ENCODE data around the gene KRT13.

Gene KRT13

DNA sequence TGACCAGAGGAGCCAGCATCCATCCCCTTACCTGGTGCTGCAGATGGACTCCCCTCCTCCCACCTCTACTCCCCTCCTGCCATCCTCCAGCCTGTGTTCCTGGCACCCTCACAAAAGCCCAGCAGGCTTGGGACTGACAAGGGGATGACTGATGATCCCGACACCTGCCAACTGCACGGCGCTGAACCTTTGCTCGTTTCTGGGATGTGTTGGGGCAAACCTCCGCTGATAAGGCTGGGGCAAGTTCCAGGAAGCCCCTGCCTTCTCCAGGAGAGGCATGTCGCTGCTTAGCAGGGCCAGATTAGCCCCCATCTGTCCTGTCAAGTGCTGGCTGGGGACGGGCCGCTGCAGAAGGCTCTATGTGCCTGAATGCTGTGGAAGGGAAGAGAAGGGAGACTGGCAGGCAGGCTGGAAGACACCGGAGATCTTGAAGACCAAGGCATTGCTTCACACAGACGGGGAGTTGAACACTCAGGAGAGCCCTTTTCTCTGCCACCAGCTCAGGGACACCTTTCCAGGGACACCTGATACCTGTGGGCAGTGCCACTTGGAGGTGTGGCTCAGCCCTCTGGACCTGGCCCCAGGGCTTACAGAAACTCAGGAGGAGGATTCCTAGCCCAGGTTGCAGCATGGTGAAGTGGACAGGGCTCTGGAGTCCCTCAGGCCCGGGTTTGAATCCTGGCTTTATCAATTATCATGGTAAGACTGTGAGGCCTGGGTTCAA is 14.3 kb upstream of the KRT13 start:
- Histone ChIP-seq H3K4me3 (ENCODE audit: low read length) (no peak overlapping the region), H3K9me2 (replicated peaks; ENCODE audit: control insufficient read depth, low read length) (no peaks in the 10 kb centered on the region), H3K36me3 (ENCODE audit: control insufficient read depth, low read length) (no peaks in the 10 kb centered on the region), H4K20me1 (ENCODE audit: control insufficient read depth, insufficient read depth, low read depth, low read length) (no peaks in the 10 kb centered on the region), H3K9me3 (ENCODE audit: control insufficient read depth, insufficient read depth, low read length) (no peaks in the 10 kb centered on the region), H3K27me3 (ENCODE audit: control insufficient read depth, low read length) (no peaks in the 10 kb centered on the region), H3K4me1 (ENCODE audit: control insufficient read depth, low read length) (no peaks in the 10 kb centered on the region), H3K27ac (ENCODE audit: low read depth, low read length) (no peak overlapping the region), H3K79me2 (ENCODE audit: control insufficient read depth, low read length) (no peaks in the 10 kb centered on the region), H3F3A (ENCODE audit: control insufficient read depth, insufficient read depth) (no peaks in the 10 kb centered on the region), H3K4me2 (ENCODE audit: low read length) (no peak overlapping the region)
- TF ChIP-seq, protein P1, sequence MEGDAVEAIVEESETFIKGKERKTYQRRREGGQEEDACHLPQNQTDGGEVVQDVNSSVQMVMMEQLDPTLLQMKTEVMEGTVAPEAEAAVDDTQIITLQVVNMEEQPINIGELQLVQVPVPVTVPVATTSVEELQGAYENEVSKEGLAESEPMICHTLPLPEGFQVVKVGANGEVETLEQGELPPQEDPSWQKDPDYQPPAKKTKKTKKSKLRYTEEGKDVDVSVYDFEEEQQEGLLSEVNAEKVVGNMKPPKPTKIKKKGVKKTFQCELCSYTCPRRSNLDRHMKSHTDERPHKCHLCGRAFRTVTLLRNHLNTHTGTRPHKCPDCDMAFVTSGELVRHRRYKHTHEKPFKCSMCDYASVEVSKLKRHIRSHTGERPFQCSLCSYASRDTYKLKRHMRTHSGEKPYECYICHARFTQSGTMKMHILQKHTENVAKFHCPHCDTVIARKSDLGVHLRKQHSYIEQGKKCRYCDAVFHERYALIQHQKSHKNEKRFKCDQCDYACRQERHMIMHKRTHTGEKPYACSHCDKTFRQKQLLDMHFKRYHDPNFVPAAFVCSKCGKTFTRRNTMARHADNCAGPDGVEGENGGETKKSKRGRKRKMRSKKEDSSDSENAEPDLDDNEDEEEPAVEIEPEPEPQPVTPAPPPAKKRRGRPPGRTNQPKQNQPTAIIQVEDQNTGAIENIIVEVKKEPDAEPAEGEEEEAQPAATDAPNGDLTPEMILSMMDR (IDR thresholded peaks at IDR 0.05; ENCODE audit: low read depth, low read length, poor library complexity, severe bottlenecking): no peak
- no peak for TF ChIP-seq EZH2phosphoT487 (IDR thresholded peaks at IDR 0.05; ENCODE audit: borderline replicate concordance, low read length)

DNA sequence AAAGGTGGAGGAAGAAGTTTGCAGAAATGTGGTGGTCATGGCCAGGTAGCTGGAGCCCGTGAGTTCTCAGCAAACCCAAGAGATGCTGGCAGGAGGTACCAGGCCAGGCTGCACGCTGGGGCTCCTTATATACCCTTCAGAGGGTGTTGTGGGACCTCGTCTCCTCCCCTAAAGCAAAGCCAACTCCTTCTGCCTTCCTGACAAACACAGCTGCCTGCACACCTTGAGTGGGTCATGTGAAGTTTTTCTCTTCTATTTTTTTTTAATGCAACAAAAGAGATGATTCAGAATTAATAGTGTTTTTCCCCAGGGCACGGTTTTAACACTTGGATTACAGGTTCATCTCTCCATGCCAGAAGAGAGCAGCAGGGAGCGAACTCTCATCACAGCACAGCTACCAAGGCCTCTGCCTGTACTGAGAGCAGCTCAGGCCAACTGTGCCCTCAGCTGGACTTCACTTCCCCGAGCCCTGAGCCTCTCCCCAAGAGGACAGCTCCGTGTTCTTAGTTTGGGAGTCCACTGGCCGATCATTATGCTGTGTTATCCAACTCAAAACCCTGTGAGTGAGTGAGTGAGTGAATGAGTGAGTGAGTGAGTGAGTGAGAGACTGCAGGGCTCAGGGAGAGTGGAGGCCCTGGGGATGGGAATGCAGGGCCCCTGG is 13.5 kb upstream of the KRT13 start, which contains the start of gene KRT15:
Gene KRT15, minus strand, starts transcription at position 102 of the 661 bp plus-strand sequence. Its CDS starts 63 bp downstream, at position 39.
- no peaks in the 10 kb centered on the region for H3K79me2 ChIP-seq (ENCODE audit: control insufficient read depth, low read length)
- no peaks in the 10 kb centered on the region for H3K36me3 ChIP-seq (ENCODE audit: control insufficient read depth, low read length)
- H4K20me1 ChIP-seq (ENCODE audit: control insufficient read depth, insufficient read depth, low read depth, low read length): no peaks in the 10 kb centered on the region
- no peaks in the 10 kb centered on the region for H3K9me3 ChIP-seq (ENCODE audit: control insufficient read depth, insufficient read depth, low read length)
- H3K4me1 ChIP-seq (ENCODE audit: control insufficient read depth, low read length): no peaks in the 10 kb centered on the region
- no peak for TF ChIP-seq EZH2phosphoT487 (IDR thresholded peaks at IDR 0.05; ENCODE audit: borderline replicate concordance, low read length)
- TF ChIP-seq, protein P1 (IDR thresholded peaks at IDR 0.05; ENCODE audit: low read depth, low read length, poor library complexity, severe bottlenecking): no peak
- H3K4me3 ChIP-seq (ENCODE audit: low read length): no peak within 1 kb of the TSS
- no peaks in the 10 kb centered on the region for H3K9me2 ChIP-seq (replicated peaks; ENCODE audit: control insufficient read depth, low read length)
- H3K4me2 ChIP-seq (ENCODE audit: low read length): no peak within 1 kb of the TSS
- no peak within 1 kb of the TSS for H3K27ac ChIP-seq (ENCODE audit: low read depth, low read length)
- H3K27me3 ChIP-seq (ENCODE audit: control insufficient read depth, low read length): no peaks in the 10 kb centered on the region
- H3F3A ChIP-seq (ENCODE audit: control insufficient read depth, insufficient read depth): no peaks in the 10 kb centered on the region

DNA sequence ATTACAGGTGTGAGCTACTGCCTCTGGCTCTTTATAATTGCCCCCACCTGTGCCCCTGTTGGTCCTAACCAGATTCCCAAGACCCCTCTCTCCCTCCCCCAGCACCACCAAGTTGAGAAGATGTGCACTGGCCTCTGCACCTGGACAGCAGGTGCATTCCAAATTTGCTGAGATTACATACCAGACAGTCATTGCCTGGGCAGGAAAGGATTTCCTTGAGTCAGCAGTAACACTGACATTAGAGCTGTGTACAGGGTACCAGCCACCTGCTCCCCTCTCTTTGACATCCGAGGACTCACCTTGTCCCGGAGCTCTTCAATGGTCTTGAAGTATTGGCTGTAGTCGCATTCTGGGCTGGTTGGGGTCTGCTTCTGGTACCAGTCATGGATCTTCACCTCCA is 12.6 kb upstream of the KRT13 start:
- H3K27ac ChIP-seq (ENCODE audit: low read depth, low read length): no peak overlapping the region
- H3K4me2 ChIP-seq (ENCODE audit: low read length): no peak overlapping the region

More for the DNA sequence above, 12.6 kb upstream of the KRT13 start:
- no peaks in the 10 kb centered on the region for H3F3A ChIP-seq (ENCODE audit: control insufficient read depth, insufficient read depth)
- no peaks in the 10 kb centered on the region for H3K27me3 ChIP-seq (ENCODE audit: control insufficient read depth, low read length)
- TF ChIP-seq, protein P1 (IDR thresholded peaks at IDR 0.05; ENCODE audit: low read depth, low read length, poor library complexity, severe bottlenecking): no peak
- no peak for TF ChIP-seq EZH2phosphoT487 (IDR thresholded peaks at IDR 0.05; ENCODE audit: borderline replicate concordance, low read length)
- no peaks in the 10 kb centered on the region for H3K4me1 ChIP-seq (ENCODE audit: control insufficient read depth, low read length)
- H3K36me3 ChIP-seq (ENCODE audit: control insufficient read depth, low read length): no peaks in the 10 kb centered on the region
- no peaks in the 10 kb centered on the region for H3K9me2 ChIP-seq (replicated peaks; ENCODE audit: control insufficient read depth, low read length)
- no peaks in the 10 kb centered on the region for H4K20me1 ChIP-seq (ENCODE audit: control insufficient read depth, insufficient read depth, low read depth, low read length)
- H3K4me3 ChIP-seq (ENCODE audit: low read length): no peak overlapping the region
- H3K9me3 ChIP-seq (ENCODE audit: control insufficient read depth, insufficient read depth, low read length): no peaks in the 10 kb centered on the region
- H3K79me2 ChIP-seq (ENCODE audit: control insufficient read depth, low read length): no peaks in the 10 kb centered on the region

Measured in DOHH2 (cell line).